ENCODE measurements around the gene BRSK2.

Gene BRSK2

GRCh38 chr11:1451781-1452470 lies 62.2 kb downstream of the BRSK2 start:
- DNase-seq (ENCODE audit: low read depth): no peak
- H3K4me3 ChIP-seq (ENCODE audit: low read length): no peak overlapping the region
- no peak for TF ChIP-seq CTCF (conservative IDR thresholded peaks at IDR 0.05; ENCODE audit: low read length)

- no peak for DNase-seq (ENCODE audit: low read depth)
- H3K4me3 ChIP-seq (ENCODE audit: low read length): no peak overlapping the region
- TF ChIP-seq CTCF (conservative IDR thresholded peaks at IDR 0.05; ENCODE audit: low read length): no peak
Observed at GRCh38 chr11:1452744-1453143, 63.0 kb downstream of the BRSK2 start.

- no peak overlapping the region for H3K4me3 ChIP-seq (ENCODE audit: low read length)
- DNase-seq (ENCODE audit: low read depth): no peak
- TF ChIP-seq CTCF (conservative IDR thresholded peaks at IDR 0.05; ENCODE audit: low read length): no peak
Observed at GRCh38 chr11:1453611-1454034, 63.9 kb downstream of the BRSK2 start.

- DNase-seq (ENCODE audit: low read depth): no peak
- no peak for TF ChIP-seq CTCF (conservative IDR thresholded peaks at IDR 0.05; ENCODE audit: low read length)
- H3K4me3 ChIP-seq (ENCODE audit: low read length): no peak overlapping the region
Observed at GRCh38 chr11:1454576-1454975, 64.8 kb downstream of the BRSK2 start.

GRCh38 chr11:1455032-1455762 lies 65.5 kb downstream of the BRSK2 start:
- no peak for TF ChIP-seq CTCF (conservative IDR thresholded peaks at IDR 0.05; ENCODE audit: low read length)
- no peak for DNase-seq (ENCODE audit: low read depth)
- no peak overlapping the region for H3K4me3 ChIP-seq (ENCODE audit: low read length)

GRCh38 chr11:1455763-1456060 lies 66.0 kb downstream of the BRSK2 start:
- no peak overlapping the region for H3K4me3 ChIP-seq (ENCODE audit: low read length)
- DNase-seq (ENCODE audit: low read depth): no peak
- no peak for TF ChIP-seq CTCF (conservative IDR thresholded peaks at IDR 0.05; ENCODE audit: low read length)

GRCh38 chr11:1456176-1456575 lies 66.4 kb downstream of the BRSK2 start:
- TF ChIP-seq CTCF (conservative IDR thresholded peaks at IDR 0.05; ENCODE audit: low read length): no peak
- no peak for DNase-seq (ENCODE audit: low read depth)
- H3K4me3 ChIP-seq (ENCODE audit: low read length): no peak overlapping the region

Measured in AG10803 (cell line).